IMR-90 (cell line): ENCODE results near the gene LAG3. TPM values are rescaled to one million over a fixed set of nuclear protein-coding genes. Genes with fewer than 3 reads are reported as not detected.

Experiments used
- ATAC-seq: fragments of 200-7000 bp; cut with Tn5 transposase; 2 replicates; pipeline ENCODE4 v1.9.1; 2020; ENCODE audit warnings: low read depth, mild to moderate bottlenecking, moderate library complexity
- BruUV-seq: library from RNA; stranded (reverse); fragments of 400-500 nt; replicated peaks from 2 replicates; lab custom pipeline; 2021; lab: Mats Ljungman, UMichigan
- CTCF ChIA-PET: fragments of 300-600 bp; formaldehyde crosslinking; extraction: SDS; loops from one replicate; lab custom pipeline; 2021; ENCODE audit warnings: antibody characterized with exemption; lab: Yijun Ruan, JAX
- POLR2A ChIA-PET: fragments of 300-600 bp; sonication (Branson Sonifier 250); formaldehyde crosslinking; loops from one replicate; lab custom pipeline; 2022; ENCODE audit warnings: antibody characterized with exemption; ENCODE audit not compliant: unreplicated experiment; lab: Charles Lee
- DNase-seq: peaks from one replicate; pipeline ENCODE4 v3.0.0; 2013
- H2AFZ ChIP-seq: replicated peaks from 2 replicates; pipeline ENCODE3; 2013; ENCODE audit warnings: low read length, mild to moderate bottlenecking; ENCODE audit not compliant: poor library complexity
- H2AK5ac ChIP-seq: 2 replicates; pipeline ENCODE4 v1.6.1; 2013; ENCODE audit warnings: low read depth, low read length, inconsistent platforms
- H2AK9ac ChIP-seq: replicated peaks from 2 replicates; pipeline ENCODE3; 2013; ENCODE audit warnings: mild to moderate bottlenecking, low read depth, low read length, moderate library complexity; ENCODE audit not compliant: poor library complexity
- H2BK120ac ChIP-seq: 2 replicates; pipeline ENCODE4 v1.6.1; 2013; ENCODE audit warnings: low read depth, low read length, inconsistent platforms
- H2BK15ac ChIP-seq: 3 replicates; pipeline ENCODE4 v1.6.1; 2013; ENCODE audit warnings: low read depth, low read length, inconsistent platforms
- H2BK20ac ChIP-seq: 2 replicates; pipeline ENCODE4 v1.6.1; 2013; ENCODE audit warnings: low read depth, mild to moderate bottlenecking, inconsistent platforms, low read length, moderate library complexity
- H2BK5ac ChIP-seq: 2 replicates; pipeline ENCODE4 v1.6.1; 2013; ENCODE audit warnings: mild to moderate bottlenecking, low read depth, low read length, inconsistent platforms; ENCODE audit not compliant: poor library complexity, severe bottlenecking
- H3K14ac ChIP-seq: replicated peaks from 2 replicates; pipeline ENCODE4 v1.6.1; 2013; ENCODE audit warnings: low read depth, low read length, inconsistent platforms
- H3K18ac ChIP-seq: 2 replicates; pipeline ENCODE4 v1.6.1; 2013; ENCODE audit warnings: low read depth, low read length, control low read depth
- H3K23ac ChIP-seq: 2 replicates; pipeline ENCODE4 v1.6.1; 2013; ENCODE audit warnings: low read depth, low read length, inconsistent platforms
- H3K27ac ChIP-seq: 2 replicates; pipeline ENCODE4 v1.5.1; 2013; ENCODE audit warnings: mild to moderate bottlenecking, control low read depth, low read length; ENCODE audit not compliant: insufficient read depth
- H3K27me3 ChIP-seq: 2 replicates; pipeline ENCODE4 v1.6.1; 2013; ENCODE audit warnings: low read length; ENCODE audit not compliant: control insufficient read depth, insufficient read depth
- H3K36me3 ChIP-seq: 2 replicates; pipeline ENCODE4 v1.6.1; 2013; ENCODE audit warnings: low read length, mixed read lengths; ENCODE audit not compliant: control insufficient read depth, insufficient read depth
- H3K4ac ChIP-seq: 2 replicates; pipeline ENCODE4 v1.6.1; 2013; ENCODE audit warnings: low read depth, low read length, inconsistent platforms
- H3K4me1 ChIP-seq: 2 replicates; pipeline ENCODE4 v1.6.1; 2013; ENCODE audit warnings: low read length, mixed read lengths; ENCODE audit not compliant: control insufficient read depth, insufficient read depth
- H3K4me2 ChIP-seq: 2 replicates; pipeline ENCODE4 v1.6.1; 2013; ENCODE audit warnings: low read depth, mild to moderate bottlenecking, control low read depth, low read length, moderate library complexity
- H3K4me3 ChIP-seq: 2 replicates; pipeline ENCODE4 v1.5.1; 2013; ENCODE audit warnings: low read depth, mild to moderate bottlenecking, control low read depth, low read length, moderate library complexity; ENCODE audit not compliant: insufficient read depth
- H3K56ac ChIP-seq: 2 replicates; pipeline ENCODE4 v1.6.1; 2013; ENCODE audit warnings: low read length, inconsistent platforms; ENCODE audit not compliant: insufficient read depth; ENCODE audit errors: extremely low read depth
- H3K79me1 ChIP-seq, 2 experiments: 2 replicates each; pipeline ENCODE4 v1.6.1; 2013; ENCODE audit warnings: low read length in 2 of 2, inconsistent platforms in 1 of 2, low read depth in 1 of 2
- H3K9ac ChIP-seq: 2 replicates; pipeline ENCODE4 v1.6.1; 2013; ENCODE audit warnings: low read depth, low read length, control low read depth
- H3K9me1 ChIP-seq: 2 replicates; pipeline ENCODE4 v1.6.1; 2013; ENCODE audit warnings: low read length, inconsistent platforms; ENCODE audit not compliant: insufficient read depth
- H3K9me3 ChIP-seq: 2 replicates; pipeline ENCODE4 v1.6.1; 2013; ENCODE audit warnings: low read length; ENCODE audit not compliant: control insufficient read depth, insufficient read depth
- H4K20me1 ChIP-seq: 2 replicates; pipeline ENCODE4 v1.6.1; 2013; ENCODE audit warnings: low read length, inconsistent platforms; ENCODE audit not compliant: insufficient read depth
- H4K5ac ChIP-seq: 2 replicates; pipeline ENCODE4 v1.6.1; 2013; ENCODE audit warnings: mild to moderate bottlenecking, low read depth, low read length, control low read depth
- H4K8ac ChIP-seq, 2 experiments: 2 replicates each; pipeline ENCODE4 v1.6.1; 2013; ENCODE audit warnings: low read depth in 2 of 2, low read length in 2 of 2, control low read depth in 1 of 2, inconsistent platforms in 1 of 2
- H4K91ac ChIP-seq: 2 replicates; pipeline ENCODE4 v1.6.1; 2013; ENCODE audit warnings: low read depth, low read length, inconsistent platforms; ENCODE audit not compliant: insufficient read depth
- BHLHE40 ChIP-seq: fragments of 150-350 bp; IDR thresholded peaks from 2 replicates; pipeline ENCODE4 v1.6.1; 2016; ENCODE audit warnings: mild to moderate bottlenecking, low read depth, low read length
- CEBPB ChIP-seq: IDR thresholded peaks from 2 replicates; pipeline ENCODE4 v1.6.1; 2012; ENCODE audit warnings: low read depth, low read length, improper control_type of control experiment
- CHD1 ChIP-seq: IDR thresholded peaks from 2 replicates; pipeline ENCODE4 v1.6.1; 2012; ENCODE audit warnings: low read depth, low read length, improper control_type of control experiment
- MAZ ChIP-seq: IDR thresholded peaks from 2 replicates; pipeline ENCODE4 v1.6.1; 2012; ENCODE audit warnings: low read depth, mild to moderate bottlenecking, low read length, improper control_type of control experiment, moderate library complexity, borderline replicate concordance
- RFX5 ChIP-seq: IDR thresholded peaks from 2 replicates; pipeline ENCODE4 v1.8.0; 2012; ENCODE audit warnings: low read depth, mild to moderate bottlenecking, low read length, moderate library complexity
- SMC3 ChIP-seq: fragments of 150-350 bp; IDR thresholded peaks from 2 replicates; pipeline ENCODE4 v1.6.1; 2016; ENCODE audit warnings: low read depth, mild to moderate bottlenecking, antibody characterized with exemption, low read length, moderate library complexity
- WGBS, 2 experiments: methylation state at CpG; one replicate each; pipeline versions ENCODE4 v1.1.5 to v1.1.7; 2013; ENCODE audit warnings: missing lambda C conversion rate in 2 of 2; ENCODE audit not compliant: insufficient read length in 1 of 2; ENCODE audit errors: extremely low coverage in 2 of 2; 5-methylcytosine and 5-hydroxymethylcytosine counted together
- dilution Hi-C: fragments of 300-500 bp; cut with HindIII; formaldehyde crosslinking; loops from one replicate; pipeline ENCODE4 v1.14.3; 2018; ENCODE audit warnings: low sequenced_read_pairs; ENCODE audit not compliant: unreplicated experiment
- in situ Hi-C: fragments of 300-500 bp; cut with MboI; formaldehyde crosslinking; loops from 3 replicates; pipeline ENCODE4 v1.14.3; 2019; ENCODE audit warnings: low sequenced_read_pairs, inconsistent platforms, mixed read lengths
- intact Hi-C: fragments of 100-400 bp; cut with micrococcal nuclease; formaldehyde crosslinking; loops from 2 replicates; pipeline ENCODE4 v1.10.0; 2022
- polyA plus RNA-seq, 3 experiments: library from polyadenylated mRNA; depleted of rRNA; stranded (reverse); fragments of >200 nt; gene quantifications; 2 replicates each; pipeline ENCODE4 v1.2.3, GENCODE V29; 2012; ENCODE audit warnings: low replicate concordance in 1 of 3
- total RNA-seq: library from RNA; depleted of rRNA; stranded (reverse); fragments of >200 nt; gene quantifications from 2 replicates; pipeline ENCODE4 v1.2.3, GENCODE V29; 2012
- TF ChIP-seq, protein P1 (sequence below): fragments of 150-350 bp; IDR thresholded peaks from 2 replicates; pipeline ENCODE4 v1.6.1; 2017; ENCODE audit warnings: mild to moderate bottlenecking, antibody characterized with exemption, low read length, low read depth
- TF ChIP-seq, protein P2 (sequence below): fragments of 150-350 bp; IDR thresholded peaks from 2 replicates; pipeline ENCODE4 v1.6.1; 2016; ENCODE audit warnings: low read depth, mild to moderate bottlenecking, low read length, moderate library complexity, borderline replicate concordance

LAG3 gene
- total and polyA plus RNA-seq, 2 of the 4 experiments (the other 2 are of a cell fraction) = 0.41 TPM; not detected in 1

DNA sequence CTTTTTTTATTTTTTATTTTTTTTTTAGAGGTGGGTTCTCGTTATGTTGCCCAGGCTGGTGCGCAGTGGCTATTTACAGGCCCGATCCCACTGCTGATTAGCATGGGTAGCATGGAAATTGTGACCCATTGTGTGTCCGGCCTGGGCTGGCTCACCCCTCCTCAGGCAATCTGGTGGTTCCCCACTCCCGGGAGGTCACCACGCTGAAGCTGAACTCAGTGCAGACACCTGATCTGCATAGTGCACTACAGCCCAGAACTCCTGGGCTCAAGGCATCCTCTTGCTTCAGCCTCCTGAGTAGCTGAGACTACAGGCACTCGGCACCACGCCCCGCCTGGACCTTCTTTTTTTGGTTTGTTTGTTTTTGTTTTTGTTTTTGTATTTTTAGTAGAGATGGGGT lies 11.5 kb downstream of the LAG3 start:
- no peak for ATAC-seq
- Histone ChIP-seq H2AK9ac (no peak overlapping the region), H4K20me1 (no peaks in the 10 kb centered on the region), H3K9me1 (0 out of 2 replicates have a peak, but pooled peaks cover 5% of the 10 kb centered on the region), H3K18ac (no peak overlapping the region), H2BK120ac (no peak overlapping the region), H3K79me1 (no peaks in the 10 kb centered on the region), H4K5ac (no peak overlapping the region), H3K9me3 (no peaks in the 10 kb centered on the region), H2AK5ac (no peak overlapping the region), H2BK20ac (no peak overlapping the region), H3K23ac (no peak overlapping the region), H2BK5ac (no peak overlapping the region), H3K27me3 (no peaks in the 10 kb centered on the region), H3K14ac (no peak overlapping the region), H4K91ac (no peak overlapping the region), H3K4me2 (no peak overlapping the region), H3K9ac (no peak overlapping the region), H3K56ac (no peak overlapping the region), H3K36me3 (no peaks in the 10 kb centered on the region), H3K27ac (no peak overlapping the region), H2BK15ac (no peak overlapping the region), H2AFZ (no peak overlapping the region), H3K4me1 (peaks cover under 1% of the 10 kb centered on the region; the same call in 1 of the 2 replicates), H3K4me3 (no peak overlapping the region), H4K8ac (no peak overlapping the region), H3K4ac (no peak overlapping the region)
- no peak for TF ChIP-seq RFX5
- TF ChIP-seq, protein P1, sequence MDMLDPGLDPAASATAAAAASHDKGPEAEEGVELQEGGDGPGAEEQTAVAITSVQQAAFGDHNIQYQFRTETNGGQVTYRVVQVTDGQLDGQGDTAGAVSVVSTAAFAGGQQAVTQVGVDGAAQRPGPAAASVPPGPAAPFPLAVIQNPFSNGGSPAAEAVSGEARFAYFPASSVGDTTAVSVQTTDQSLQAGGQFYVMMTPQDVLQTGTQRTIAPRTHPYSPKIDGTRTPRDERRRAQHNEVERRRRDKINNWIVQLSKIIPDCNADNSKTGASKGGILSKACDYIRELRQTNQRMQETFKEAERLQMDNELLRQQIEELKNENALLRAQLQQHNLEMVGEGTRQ = no peak
- no peak for TF ChIP-seq SMC3
- TF ChIP-seq MAZ = no peak
- TF ChIP-seq CEBPB = no peak
- no peak for TF ChIP-seq CHD1
- TF ChIP-seq BHLHE40 = no peak
- TF ChIP-seq, protein P2, sequence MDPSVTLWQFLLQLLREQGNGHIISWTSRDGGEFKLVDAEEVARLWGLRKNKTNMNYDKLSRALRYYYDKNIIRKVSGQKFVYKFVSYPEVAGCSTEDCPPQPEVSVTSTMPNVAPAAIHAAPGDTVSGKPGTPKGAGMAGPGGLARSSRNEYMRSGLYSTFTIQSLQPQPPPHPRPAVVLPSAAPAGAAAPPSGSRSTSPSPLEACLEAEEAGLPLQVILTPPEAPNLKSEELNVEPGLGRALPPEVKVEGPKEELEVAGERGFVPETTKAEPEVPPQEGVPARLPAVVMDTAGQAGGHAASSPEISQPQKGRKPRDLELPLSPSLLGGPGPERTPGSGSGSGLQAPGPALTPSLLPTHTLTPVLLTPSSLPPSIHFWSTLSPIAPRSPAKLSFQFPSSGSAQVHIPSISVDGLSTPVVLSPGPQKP = no peak
- in situ Hi-C loops = no loop called here
- DNase-seq = no peak
- intact Hi-C loops = no loop called here
- BruUV-seq = no TSS peak
- CTCF ChIA-PET = interaction anchor here (0.7 kb wide), 1 partner anchor 37 kb away, joined by 3 read pairs; the partner anchor contains the start of gene GPR162
- dilution Hi-C loops = no loop called here
- POLR2A ChIA-PET = no interaction called here
- WGBS, 2 experiments = no CpG with 5 or more reads among the region's 9 CpGs
